K562 (cell line): Measurements from ENCODE around the gene GADD45B.

Experiments used
- E2F6 ChIP-seq, 2 experiments: IDR thresholded peaks; 2 replicates each; pipeline ENCODE4 v1.6.1; 2011; ENCODE audit warnings: borderline replicate concordance in 1 of 2, control low read depth in 1 of 2, low read depth in 1 of 2, low read length in 1 of 2, mild to moderate bottlenecking in 1 of 2, mixed read lengths in 1 of 2, moderate library complexity in 1 of 2; ENCODE audit not compliant: insufficient read depth in 1 of 2, insufficient read length in 1 of 2, poor library complexity in 1 of 2, severe bottlenecking in 1 of 2; ENCODE audit errors: extremely low read depth in 1 of 2
- ESRRA ChIP-seq: fragments of 450-650 bp; IDR thresholded peaks from 2 replicates; pipeline ENCODE4 v1.6.1; 2014; ENCODE audit warnings: low read depth, mild to moderate bottlenecking, moderate library complexity, borderline replicate concordance
- FOSL1 ChIP-seq: fragments of 200-800 bp; sonication (Bioruptor generic); conservative IDR thresholded peaks from 2 replicates; pipeline ENCODE4 v1.6.1; 2016; ENCODE audit warnings: missing genetic modification characterization, missing compliant biosample characterization
- MYC ChIP-seq, 2 experiments: fragments of 250-450 bp in 1 of 2; sonication (Bioruptor Pico) in 1 of 2; IDR thresholded peaks; 2 replicates each; pipeline versions ENCODE4 v1.5.1 to v1.6.1; 2012 to 2021; ENCODE audit warnings: low read depth in 2 of 2, borderline replicate concordance in 1 of 2, improper control_type of control experiment in 1 of 2, low read length in 1 of 2, mild to moderate bottlenecking in 1 of 2, moderate library complexity in 1 of 2
- ZNF274 ChIP-seq: IDR thresholded peaks from 2 replicates; pipeline ENCODE4 v1.6.1; 2011; ENCODE audit warnings: low read depth, mild to moderate bottlenecking, low read length, moderate library complexity, borderline replicate concordance

GRCh38 chr19:2527171-2527570 lies 51.2 kb downstream of the GADD45B start:
- TF ChIP-seq MYC (IDR thresholded peaks at IDR 0.05; ENCODE audit: low read depth, low read length) (no peak), MYC (CRISPR knock-in tag; IDR thresholded peaks at IDR 0.05; ENCODE audit: borderline replicate concordance, low read depth) (no peak), ZNF274 (no peak), ESRRA (no peak), E2F6 (IDR thresholded peaks at IDR 0.05; ENCODE audit: borderline replicate concordance in 1 of 2, extremely low read depth in 1 of 2, insufficient read depth in 1 of 2, insufficient read length in 1 of 2, low read depth in 1 of 2, low read length in 1 of 2, poor library complexity in 1 of 2, severe bottlenecking in 1 of 2) (no peak), FOSL1 (tag) (no peak)
